DOHH2 (cell line): Measurements from ENCODE around the gene TRIM46.

Source experiments
- H3F3A ChIP-seq: fragments of 200-600 bp; sonication (generic), shearing (Covaris generic); 2 replicates; pipeline ENCODE4 v1.6.0; 2016; ENCODE audit warnings: antibody characterized with exemption, mild to moderate bottlenecking; ENCODE audit not compliant: control insufficient read depth, insufficient read depth
- H3K27ac ChIP-seq: fragments of 200-600 bp; sonication (generic); 2 replicates; pipeline ENCODE4 v1.5.1; 2014; ENCODE audit warnings: low read depth, mild to moderate bottlenecking, low read length, moderate library complexity
- H3K27me3 ChIP-seq: fragments of 200-600 bp; sonication (generic); 2 replicates; pipeline ENCODE4 v1.6.1; 2014; ENCODE audit warnings: mild to moderate bottlenecking, low read length, mixed read lengths; ENCODE audit not compliant: control insufficient read depth
- H3K36me3 ChIP-seq: fragments of 200-600 bp; sonication (generic); 2 replicates; pipeline ENCODE4 v1.6.1; 2014; ENCODE audit warnings: mild to moderate bottlenecking, low read length, moderate library complexity, mixed read lengths; ENCODE audit not compliant: control insufficient read depth
- H3K4me1 ChIP-seq: fragments of 200-600 bp; sonication (generic); 2 replicates; pipeline ENCODE4 v1.6.1; 2014; ENCODE audit warnings: mild to moderate bottlenecking, low read length, mixed read lengths; ENCODE audit not compliant: control insufficient read depth
- H3K4me2 ChIP-seq: fragments of 200-600 bp; sonication (generic); 2 replicates; pipeline ENCODE4 v1.6.0; 2014; ENCODE audit warnings: mild to moderate bottlenecking, low read length, moderate library complexity
- H3K4me3 ChIP-seq: fragments of 200-600 bp; sonication (generic); 2 replicates; pipeline ENCODE4 v1.5.1; 2014; ENCODE audit warnings: mild to moderate bottlenecking, low read length, mixed read lengths
- H3K79me2 ChIP-seq: fragments of 200-600 bp; sonication (generic); 2 replicates; pipeline ENCODE4 v1.6.1; 2014; ENCODE audit warnings: mild to moderate bottlenecking, low read length, mixed read lengths; ENCODE audit not compliant: control insufficient read depth
- H3K9me2 ChIP-seq: fragments of 200-600 bp; sonication (generic); replicated peaks from 2 replicates; pipeline ENCODE4 v1.6.1; 2014; ENCODE audit warnings: mild to moderate bottlenecking, low read length, mixed read lengths; ENCODE audit not compliant: control insufficient read depth
- H3K9me3 ChIP-seq: fragments of 200-600 bp; sonication (generic); 2 replicates; pipeline ENCODE4 v1.6.1; 2014; ENCODE audit warnings: antibody characterized with exemption, low read length, mixed read lengths; ENCODE audit not compliant: control insufficient read depth, insufficient read depth
- H4K20me1 ChIP-seq: fragments of 200-600 bp; sonication (generic); 2 replicates; pipeline ENCODE4 v1.6.0; 2014; ENCODE audit warnings: low read depth, mild to moderate bottlenecking, antibody characterized with exemption, low read length, moderate library complexity; ENCODE audit not compliant: control insufficient read depth, insufficient read depth
- CTCF ChIP-seq: fragments of 200-600 bp; sonication (generic); IDR thresholded peaks from one replicate; pipeline ENCODE4 v1.5.1; 2014; ENCODE audit warnings: antibody characterized with exemption, mild to moderate bottlenecking, low read depth, low read length; ENCODE audit not compliant: poor library complexity, severe bottlenecking
- EZH2phosphoT487 ChIP-seq: fragments of 200-600 bp; sonication (generic); IDR thresholded peaks from 2 replicates; pipeline ENCODE4 v1.6.1; 2017; ENCODE audit warnings: borderline replicate concordance, mild to moderate bottlenecking, antibody characterized with exemption, low read length, moderate library complexity, mixed read lengths

The TRIM46 gene

GRCh38 chr1:155195201-155196102, 21.8 kb downstream of the TRIM46 start:
- H3K4me1 ChIP-seq, result peaks cover 34% of the 10 kb centered on the region
- peaks cover 11% of the 10 kb centered on the region; the same call in 1 of the 2 replicates for H3F3A ChIP-seq
- peak overlapping the region; percentile 87 for H3K4me2 ChIP-seq
- H3K27me3 ChIP-seq, result no peaks in the 10 kb centered on the region
- H3K36me3 ChIP-seq, result 0 out of 2 replicates have a peak, but pooled peaks cover 5% of the 10 kb centered on the region
- H3K79me2 ChIP-seq, result no peaks in the 10 kb centered on the region; the same call in 1 of the 2 replicates
- no peak overlapping the region for H3K27ac ChIP-seq
- no peaks in the 10 kb centered on the region for H4K20me1 ChIP-seq
- TF ChIP-seq CTCF (no peak), EZH2phosphoT487 (no peak)
- peak overlapping the region; percentile 82 for H3K4me3 ChIP-seq
- no peaks in the 10 kb centered on the region for H3K9me2 ChIP-seq
- no peaks in the 10 kb centered on the region for H3K9me3 ChIP-seq

- Histone ChIP-seq H3K27ac (no peak overlapping the region), H3K4me3 (no peak overlapping the region), H3K9me2 (no peaks in the 10 kb centered on the region)
Measured at GRCh38 chr1:155196103-155196892, 22.6 kb downstream of the TRIM46 start.

More at GRCh38 chr1:155196103-155196892, 22.6 kb downstream of the TRIM46 start:
- Histone ChIP-seq H3K4me2 (peak overlapping the region; percentile 87; the same call in 1 of the 2 replicates), H3K9me3 (no peaks in the 10 kb centered on the region), H3K4me1 (peaks cover 34% of the 10 kb centered on the region), H3K27me3 (no peaks in the 10 kb centered on the region), H4K20me1 (no peaks in the 10 kb centered on the region), H3K79me2 (no peaks in the 10 kb centered on the region; the same call in 1 of the 2 replicates), H3F3A (peaks cover 11% of the 10 kb centered on the region; the same call in 1 of the 2 replicates), H3K36me3 (0 out of 2 replicates have a peak, but pooled peaks cover 5% of the 10 kb centered on the region)
- TF ChIP-seq EZH2phosphoT487 (no peak), CTCF (no peak)
